Epithelial cell of proximal tubule (primary cell): Measurements from ENCODE around the gene PRPF19. TPM values are rescaled to one million over a fixed set of nuclear protein-coding genes. Genes with fewer than 3 reads are reported as not detected.

Source experiments
- DNase-seq: peaks from one replicate; pipeline ENCODE4 v3.0.0-alpha.2; 2011; ENCODE audit warnings: low read depth
- H3K4me3 ChIP-seq: 2 replicates; pipeline ENCODE4 v1.5.1; 2011; ENCODE audit warnings: low read depth, mild to moderate bottlenecking, low read length
- total RNA-seq: library from RNA; depleted of rRNA; stranded (reverse); fragments of >200 nt; gene quantifications from 2 replicates; pipeline ENCODE4 v1.2.3, GENCODE V29; 2015
- TF ChIP-seq, protein P1 (sequence below): conservative IDR thresholded peaks from 2 replicates; pipeline ENCODE4 v1.5.1; 2012; ENCODE audit warnings: low read depth, mild to moderate bottlenecking, low read length

Gene PRPF19
- total RNA-seq, 1 donor from 2014 or later, result 73.2 TPM

DNA sequence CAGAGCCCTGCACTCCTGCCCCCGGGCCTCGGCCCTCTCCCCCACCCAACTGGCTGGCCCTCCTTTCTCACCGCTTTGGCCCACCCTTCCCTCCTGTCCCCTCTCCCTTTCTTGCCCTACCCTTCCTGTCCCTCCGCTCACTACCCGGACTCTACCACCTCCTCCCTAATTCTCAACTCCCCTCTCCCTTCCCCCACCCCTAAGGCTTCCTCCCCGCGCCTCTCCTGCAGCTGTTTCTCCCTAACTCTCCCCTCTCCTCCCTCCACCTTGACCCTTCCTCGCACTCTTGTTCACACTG lies 45.2 kb upstream of the PRPF19 start:
- peak overlapping the region; percentile 47 for H3K4me3 ChIP-seq
- TF ChIP-seq, protein P1, sequence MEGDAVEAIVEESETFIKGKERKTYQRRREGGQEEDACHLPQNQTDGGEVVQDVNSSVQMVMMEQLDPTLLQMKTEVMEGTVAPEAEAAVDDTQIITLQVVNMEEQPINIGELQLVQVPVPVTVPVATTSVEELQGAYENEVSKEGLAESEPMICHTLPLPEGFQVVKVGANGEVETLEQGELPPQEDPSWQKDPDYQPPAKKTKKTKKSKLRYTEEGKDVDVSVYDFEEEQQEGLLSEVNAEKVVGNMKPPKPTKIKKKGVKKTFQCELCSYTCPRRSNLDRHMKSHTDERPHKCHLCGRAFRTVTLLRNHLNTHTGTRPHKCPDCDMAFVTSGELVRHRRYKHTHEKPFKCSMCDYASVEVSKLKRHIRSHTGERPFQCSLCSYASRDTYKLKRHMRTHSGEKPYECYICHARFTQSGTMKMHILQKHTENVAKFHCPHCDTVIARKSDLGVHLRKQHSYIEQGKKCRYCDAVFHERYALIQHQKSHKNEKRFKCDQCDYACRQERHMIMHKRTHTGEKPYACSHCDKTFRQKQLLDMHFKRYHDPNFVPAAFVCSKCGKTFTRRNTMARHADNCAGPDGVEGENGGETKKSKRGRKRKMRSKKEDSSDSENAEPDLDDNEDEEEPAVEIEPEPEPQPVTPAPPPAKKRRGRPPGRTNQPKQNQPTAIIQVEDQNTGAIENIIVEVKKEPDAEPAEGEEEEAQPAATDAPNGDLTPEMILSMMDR, result no peak
- no peak for DNase-seq

DNA sequence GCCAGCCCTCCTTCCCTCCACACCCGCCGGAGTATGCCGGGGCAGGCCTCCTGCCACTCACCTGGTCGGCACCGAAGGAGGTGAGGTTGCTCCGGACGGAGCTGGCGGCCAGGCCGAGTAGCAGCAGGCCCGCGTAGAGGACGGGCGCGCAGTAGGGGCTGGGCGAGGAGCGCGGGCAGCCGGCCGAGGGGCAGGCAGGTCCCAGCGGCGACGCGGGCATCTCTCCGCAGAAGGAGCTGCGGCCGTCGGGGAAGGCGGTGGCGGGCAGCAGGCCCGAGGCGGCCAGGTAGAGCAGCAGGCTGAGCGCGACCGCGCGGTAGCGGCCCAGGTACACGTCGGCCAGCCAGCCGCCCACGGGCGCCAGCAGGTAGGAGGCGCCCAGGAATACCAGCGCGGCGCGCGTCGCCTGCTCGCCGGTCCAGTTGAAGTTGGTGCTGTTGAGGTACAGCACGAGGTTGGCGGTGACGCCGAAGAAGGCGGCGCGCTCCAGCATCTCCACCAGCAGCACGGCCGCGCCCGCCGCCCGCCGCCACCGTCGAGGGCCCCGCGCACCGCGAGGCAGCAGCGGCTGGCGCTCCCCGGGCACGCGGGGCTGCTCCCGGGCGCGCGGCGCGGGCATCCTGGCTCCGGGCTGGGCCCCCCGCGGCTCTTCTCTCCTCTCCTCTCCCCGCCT lies 44.7 kb upstream of the PRPF19 start:
- TF ChIP-seq, protein P1, result no peak
- H3K4me3 ChIP-seq, result no peak overlapping the region
- no peak for DNase-seq

DNA sequence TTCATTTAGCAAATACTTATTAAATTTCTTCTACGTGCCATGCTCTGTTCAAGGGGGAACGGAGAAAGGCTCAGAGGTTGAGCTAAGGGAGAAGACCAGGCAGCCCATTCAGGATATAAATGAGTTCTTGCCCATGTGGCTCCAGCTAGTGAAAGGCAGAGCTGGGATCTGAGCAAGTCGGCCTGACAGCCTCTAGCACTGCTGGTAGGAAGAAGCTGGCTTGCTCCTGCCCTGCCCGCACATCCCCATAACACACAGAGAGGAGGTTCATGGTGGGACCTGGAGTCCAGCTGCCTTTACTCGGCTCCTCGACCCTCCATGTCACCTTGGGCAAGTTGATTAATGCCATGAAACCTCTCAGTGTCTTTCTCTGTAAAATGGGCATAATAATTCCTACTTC lies 43.6 kb upstream of the PRPF19 start:
- no peak for DNase-seq
- H3K4me3 ChIP-seq, result no peak overlapping the region
- TF ChIP-seq, protein P1, result no peak

DNA sequence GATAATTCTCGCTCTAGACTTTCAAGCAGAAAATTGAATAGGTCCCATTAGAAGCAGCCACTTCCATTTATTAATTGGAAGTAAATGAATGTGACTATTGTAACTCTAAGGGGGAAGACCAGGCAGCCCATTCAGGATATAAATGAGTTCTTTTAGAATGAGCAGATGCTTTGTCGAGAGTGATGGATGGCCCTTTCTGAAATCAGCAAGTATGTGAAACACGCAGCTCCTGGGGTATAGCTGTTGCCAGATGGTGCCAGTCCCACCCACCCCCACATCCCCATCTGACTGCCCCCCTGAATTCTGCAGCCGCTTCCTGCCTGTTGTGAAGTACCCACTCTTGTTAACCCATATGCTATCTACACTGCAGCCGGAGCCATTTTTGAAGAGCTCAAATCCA lies 41.9 kb upstream of the PRPF19 start:
- TF ChIP-seq, protein P1, result no peak
- no peak overlapping the region for H3K4me3 ChIP-seq
- no peak for DNase-seq

DNA sequence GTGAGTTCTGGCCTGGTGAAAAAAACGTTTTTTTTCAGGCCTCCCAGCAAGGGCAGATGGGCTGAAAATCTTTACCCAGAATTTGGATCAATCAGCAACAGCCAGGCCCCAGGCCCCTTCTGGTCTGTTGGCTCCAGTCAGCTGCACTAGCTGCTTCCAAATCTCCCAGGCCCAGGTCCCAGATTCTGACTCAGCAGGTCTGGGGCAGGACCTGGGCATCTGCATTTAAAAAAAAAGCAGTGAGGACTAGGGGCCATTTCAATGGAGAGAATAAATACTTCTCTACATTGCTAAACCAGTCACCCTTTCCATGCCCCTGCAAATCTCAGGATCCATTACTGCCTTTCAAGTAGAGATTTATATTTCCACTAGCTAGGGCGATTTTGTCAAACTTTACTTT lies 41.3 kb upstream of the PRPF19 start:
- DNase-seq, result no peak
- TF ChIP-seq, protein P1, result no peak
- H3K4me3 ChIP-seq, result no peak overlapping the region

DNA sequence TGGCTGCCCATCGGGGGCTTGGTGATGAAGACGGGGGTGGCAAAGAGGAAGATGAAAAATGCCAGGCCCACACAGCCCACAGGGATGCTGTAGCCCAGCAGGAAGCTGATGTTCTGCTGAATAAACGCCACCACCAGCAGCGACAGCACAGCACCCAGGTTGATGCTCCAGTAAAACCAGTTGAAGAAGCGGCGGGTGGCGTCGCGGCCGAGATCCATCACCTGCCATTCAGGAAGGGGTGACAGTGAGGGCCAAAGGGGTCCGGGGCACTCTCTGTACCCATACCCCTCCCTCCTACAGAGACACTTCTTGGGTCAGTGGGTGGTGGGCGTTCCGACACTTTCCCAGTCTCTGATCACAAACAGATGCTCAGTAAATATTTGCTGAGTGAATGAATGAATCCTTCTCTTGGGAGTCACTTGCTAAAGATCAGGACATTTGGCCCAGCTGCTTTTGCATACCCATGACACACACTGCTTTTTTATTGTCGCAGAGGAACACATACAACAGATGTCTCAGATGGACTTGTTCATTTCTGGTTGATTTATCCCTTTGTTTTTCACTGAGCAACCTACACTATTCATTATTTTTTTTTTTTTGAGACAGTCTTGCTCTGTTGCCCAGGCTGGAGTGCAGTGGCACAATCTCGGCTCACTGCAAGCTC lies 40.3 kb upstream of the PRPF19 start:
- no peak for DNase-seq
- no peak overlapping the region for H3K4me3 ChIP-seq
- TF ChIP-seq, protein P1, result no peak

DNA sequence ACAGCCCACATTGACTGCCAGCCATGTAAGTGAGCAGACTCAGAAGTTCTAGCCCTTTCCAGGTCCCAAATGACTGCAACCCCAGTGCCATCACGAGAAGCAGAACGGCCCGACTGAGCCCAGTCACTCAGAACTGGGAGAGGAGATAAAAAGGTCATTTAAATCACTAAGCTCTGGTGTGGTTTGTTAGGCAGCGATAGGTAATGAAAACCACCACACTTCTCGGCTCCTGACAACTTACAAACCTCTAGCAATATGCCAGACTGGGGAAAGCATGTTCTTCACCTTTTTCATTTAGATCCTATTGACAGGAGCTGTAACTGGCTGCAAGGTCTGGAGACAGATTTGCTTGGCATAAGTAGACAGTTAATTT lies 38.9 kb upstream of the PRPF19 start:
- H3K4me3 ChIP-seq, result no peak overlapping the region
- no peak for DNase-seq
- TF ChIP-seq, protein P1, result no peak
